ENCODE results near the gene LRIT1.

The LRIT1 gene

DNA sequence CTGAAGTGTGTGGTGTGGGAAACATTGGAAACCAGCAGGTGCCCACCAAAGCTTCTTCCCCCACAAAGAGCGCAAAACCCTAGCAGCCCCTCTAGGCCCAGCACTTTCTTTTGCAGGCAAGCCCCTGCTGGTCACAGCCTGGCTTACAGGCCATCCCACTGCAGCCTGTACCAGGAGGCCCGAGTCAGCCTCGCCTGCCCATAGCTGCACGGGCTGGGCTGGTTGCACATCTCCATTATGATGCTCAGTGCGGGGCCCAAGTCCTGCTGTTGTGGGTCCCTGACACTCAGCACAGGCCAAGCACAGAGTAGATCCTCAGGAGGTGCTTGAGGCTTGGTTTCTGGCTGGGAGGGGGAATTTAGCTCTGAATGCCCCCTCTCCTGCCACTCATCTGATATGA lies 39.0 kb downstream of the LRIT1 start:
- DNase-seq (ENCODE audit: low read depth, low spot score): no peak
- H3K4me3 ChIP-seq (ENCODE audit: low read depth, low read length): no peak overlapping the region
- in situ Hi-C loops (cut with HindIII; ENCODE audit: low sequenced_read_pairs): no loop called here
- TF ChIP-seq, protein P1, sequence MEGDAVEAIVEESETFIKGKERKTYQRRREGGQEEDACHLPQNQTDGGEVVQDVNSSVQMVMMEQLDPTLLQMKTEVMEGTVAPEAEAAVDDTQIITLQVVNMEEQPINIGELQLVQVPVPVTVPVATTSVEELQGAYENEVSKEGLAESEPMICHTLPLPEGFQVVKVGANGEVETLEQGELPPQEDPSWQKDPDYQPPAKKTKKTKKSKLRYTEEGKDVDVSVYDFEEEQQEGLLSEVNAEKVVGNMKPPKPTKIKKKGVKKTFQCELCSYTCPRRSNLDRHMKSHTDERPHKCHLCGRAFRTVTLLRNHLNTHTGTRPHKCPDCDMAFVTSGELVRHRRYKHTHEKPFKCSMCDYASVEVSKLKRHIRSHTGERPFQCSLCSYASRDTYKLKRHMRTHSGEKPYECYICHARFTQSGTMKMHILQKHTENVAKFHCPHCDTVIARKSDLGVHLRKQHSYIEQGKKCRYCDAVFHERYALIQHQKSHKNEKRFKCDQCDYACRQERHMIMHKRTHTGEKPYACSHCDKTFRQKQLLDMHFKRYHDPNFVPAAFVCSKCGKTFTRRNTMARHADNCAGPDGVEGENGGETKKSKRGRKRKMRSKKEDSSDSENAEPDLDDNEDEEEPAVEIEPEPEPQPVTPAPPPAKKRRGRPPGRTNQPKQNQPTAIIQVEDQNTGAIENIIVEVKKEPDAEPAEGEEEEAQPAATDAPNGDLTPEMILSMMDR (IDR thresholded peaks at IDR 0.05; ENCODE audit: low read depth, low read length): no peak

DNA sequence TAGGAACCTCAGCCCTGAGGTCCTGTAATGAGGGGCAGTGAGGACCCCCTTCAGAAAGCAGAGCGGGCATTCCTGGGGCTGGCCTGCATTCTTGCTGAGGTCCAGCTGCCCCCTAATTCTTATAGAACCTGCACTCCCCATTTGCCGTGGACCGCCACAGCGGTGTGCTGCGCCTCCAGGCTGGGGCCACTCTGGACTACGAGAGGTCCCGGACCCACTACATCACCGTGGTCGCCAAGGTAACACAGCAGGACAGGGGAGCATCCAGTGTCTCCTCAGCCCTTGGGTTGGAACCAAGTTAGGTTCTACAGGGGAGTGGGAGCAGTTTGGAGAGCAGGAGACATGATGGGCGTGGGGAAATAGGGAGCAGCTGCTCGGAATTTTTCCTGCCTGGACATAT lies 39.7 kb downstream of the LRIT1 start:
- DNase-seq (ENCODE audit: low read depth, low spot score): no peak
- in situ Hi-C loops (cut with HindIII; ENCODE audit: low sequenced_read_pairs): no loop called here
- H3K4me3 ChIP-seq (ENCODE audit: low read depth, low read length): no peak overlapping the region
- TF ChIP-seq, protein P1 (IDR thresholded peaks at IDR 0.05; ENCODE audit: low read depth, low read length): no peak

- DNase-seq (ENCODE audit: low read depth, low spot score): no peak
- TF ChIP-seq, protein P1 (IDR thresholded peaks at IDR 0.05; ENCODE audit: low read depth, low read length): no peak
- in situ Hi-C loops (cut with HindIII; ENCODE audit: low sequenced_read_pairs): no loop called here
- no peak overlapping the region for H3K4me3 ChIP-seq (ENCODE audit: low read depth, low read length)
Measured at GRCh38 chr10:84201244-84201606, 40.1 kb downstream of the LRIT1 start.

- TF ChIP-seq, protein P1 (IDR thresholded peaks at IDR 0.05; ENCODE audit: low read depth, low read length): no peak
- in situ Hi-C loops (cut with HindIII; ENCODE audit: low sequenced_read_pairs): no loop called here
- H3K4me3 ChIP-seq (ENCODE audit: low read depth, low read length): no peak overlapping the region
- DNase-seq (ENCODE audit: low read depth, low spot score): no peak
Measured at GRCh38 chr10:84200537-84201243, 40.7 kb downstream of the LRIT1 start.

DNA sequence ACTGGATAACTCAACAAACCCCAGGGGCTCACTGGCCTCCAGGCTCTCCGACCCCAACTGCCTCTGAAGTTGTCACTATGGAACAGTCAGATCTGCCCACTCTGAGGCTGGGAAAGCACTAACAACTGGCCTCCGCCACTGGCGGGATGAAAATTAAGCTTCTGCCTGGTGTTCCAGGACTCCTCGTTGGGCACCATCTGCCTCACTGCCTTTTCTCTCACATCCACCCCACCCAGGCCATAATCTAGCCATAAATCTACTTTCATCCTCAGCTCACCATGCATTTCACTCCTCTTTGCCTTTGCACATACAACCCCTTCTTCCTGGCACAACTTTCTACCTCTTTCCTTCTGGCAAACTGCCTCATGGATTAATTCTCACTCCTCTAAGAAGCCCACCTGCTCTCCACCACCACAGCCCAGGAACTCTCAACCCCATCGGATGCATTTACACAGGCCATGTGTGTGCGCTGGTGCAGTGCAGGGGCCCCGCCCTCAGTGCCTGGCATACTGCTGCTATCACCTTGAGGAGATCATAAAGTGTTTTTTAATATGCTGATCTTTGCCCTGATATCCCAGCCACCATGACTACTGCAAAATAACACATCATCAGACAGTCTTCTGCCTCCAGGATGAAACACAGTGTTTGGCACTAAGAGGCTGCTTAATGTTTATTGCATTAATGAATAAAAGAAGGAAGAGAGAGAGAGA lies 43.0 kb downstream of the LRIT1 start:
- no peak for DNase-seq (ENCODE audit: low read depth, low spot score)
- H3K4me3 ChIP-seq (ENCODE audit: low read depth, low read length): no peak overlapping the region
- in situ Hi-C loops (cut with HindIII; ENCODE audit: low sequenced_read_pairs): no loop called here
- TF ChIP-seq, protein P1 (IDR thresholded peaks at IDR 0.05; ENCODE audit: low read depth, low read length): no peak

DNA sequence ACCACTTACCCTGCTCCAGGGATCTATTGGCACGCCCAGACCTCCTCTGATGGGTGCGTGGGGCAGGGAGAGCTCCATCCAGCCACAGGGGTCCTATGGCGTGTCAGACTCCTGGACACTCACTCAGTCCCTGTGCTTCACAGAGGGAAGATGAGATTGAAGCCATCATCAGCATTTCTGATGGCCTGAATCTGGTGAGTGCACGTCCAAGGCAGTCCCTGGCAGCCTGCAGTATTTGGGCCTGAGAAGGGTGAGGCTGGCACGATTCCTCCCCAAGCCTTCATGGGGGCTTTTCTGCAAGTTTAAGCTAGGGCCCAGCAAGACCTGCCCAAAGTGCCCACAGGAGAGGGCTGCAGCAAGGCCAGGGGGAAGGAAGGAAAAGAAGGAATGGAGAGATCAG lies 43.7 kb downstream of the LRIT1 start:
- in situ Hi-C loops (cut with HindIII; ENCODE audit: low sequenced_read_pairs): no loop called here
- TF ChIP-seq, protein P1 (IDR thresholded peaks at IDR 0.05; ENCODE audit: low read depth, low read length): no peak
- no peak overlapping the region for H3K4me3 ChIP-seq (ENCODE audit: low read depth, low read length)
- DNase-seq (ENCODE audit: low read depth, low spot score): no peak
